Activated naive CD8-positive, alpha-beta T cell treated with anti-CD3 and anti-CD28 coated beads, Interleukin-2, amount 10 ng/mL, durations not matched to agents 7 days and 5 days (primary cell): ENCODE data around the gene KLHDC7B. TPM values are rescaled to one million over a fixed set of nuclear protein-coding genes. Genes with fewer than 3 reads are reported as not detected.

Experiments
- ATAC-seq: fragments of 150-1000 bp; cut with Tn5 transposase; one replicate; pipeline ENCODE4 v1.10.0; 2021; ENCODE audit warnings: low read depth, moderate library complexity
- POLR2A ChIA-PET: fragments of 350-600 bp; sonication (Branson Sonifier 250); formaldehyde crosslinking; loops from one replicate; lab custom pipeline; 2021; ENCODE audit warnings: antibody characterized with exemption; lab: Charles Lee
- DNase-seq: peaks from one replicate; pipeline ENCODE4 v3.0.0; 2021
- H3K27ac Mint-ChIP-seq: one replicate; pipeline ENCODE4 v1.8.0; 2022; ENCODE audit warnings: mild to moderate bottlenecking, mixed read lengths
- H3K27me3 Mint-ChIP-seq: one replicate; pipeline ENCODE4 v1.8.0; 2022; ENCODE audit warnings: mild to moderate bottlenecking, moderate library complexity, mixed read lengths
- H3K36me3 Mint-ChIP-seq: one replicate; pipeline ENCODE4 v1.8.0; 2021; ENCODE audit warnings: mild to moderate bottlenecking, mixed read lengths
- H3K4me1 Mint-ChIP-seq: one replicate; pipeline ENCODE4 v1.8.0; 2021; ENCODE audit warnings: mixed read lengths
- H3K4me3 Mint-ChIP-seq: one replicate; pipeline ENCODE4 v1.8.0; 2022; ENCODE audit warnings: mild to moderate bottlenecking, moderate library complexity, mixed read lengths
- H3K9me3 Mint-ChIP-seq: one replicate; pipeline ENCODE4 v1.8.0; 2021; ENCODE audit warnings: mixed read lengths
- total RNA-seq, 2 experiments: library from RNA; stranded (reverse); gene quantifications; one replicate each; pipeline ENCODE4 v1.2.3, GENCODE V29; 2021

The KLHDC7B gene
- total RNA-seq, 2 experiments from 2014 or later, result 18.8 to 21.9 TPM

- DNase-seq, result peak; percentile 82
- POLR2A ChIA-PET, result interaction anchor here (0.6 to 9.8 kb wide), 21 partner anchors 8 to 305 kb away, joined by 3 to 300 read pairs (median 7); partner anchors contain the start of genes CHKB, CPT1B, HDAC10 and LMF2
Observed at GRCh38 chr22:50548040-50548920, 2.6 kb downstream of the KLHDC7B start.

GRCh38 chr22:50548921-50549790 is 3.5 kb downstream of the KLHDC7B start:
- Mint-ChIP-seq H3K9me3 (no peaks in the 10 kb centered on the region), H3K36me3 (peaks cover 10% of the 10 kb centered on the region), H3K4me1 (peaks cover 32% of the 10 kb centered on the region), H3K4me3 (peak overlapping the region; percentile 81), H3K27me3 (no peaks in the 10 kb centered on the region), H3K27ac (peak overlapping the region; percentile 91)
- POLR2A ChIA-PET, result interaction anchor here (0.8 to 9.8 kb wide), 16 partner anchors 8 to 305 kb away, joined by 3 to 300 read pairs (median 8); partner anchors contain the start of genes CPT1B, LMF2, NCAPH2 and SCO2
- peak; percentile 7 for ATAC-seq
- no peak for DNase-seq

More at GRCh38 chr22:50548040-50548920, 2.6 kb downstream of the KLHDC7B start:
- H3K27ac Mint-ChIP-seq, result peak overlapping the region; percentile 94
- no peaks in the 10 kb centered on the region for H3K27me3 Mint-ChIP-seq
- peak; percentile 36 for ATAC-seq
- H3K36me3 Mint-ChIP-seq, result peaks cover 10% of the 10 kb centered on the region
- no peaks in the 10 kb centered on the region for H3K9me3 Mint-ChIP-seq
- peak overlapping the region; percentile 85 for H3K4me3 Mint-ChIP-seq
- peaks cover 32% of the 10 kb centered on the region for H3K4me1 Mint-ChIP-seq

- ATAC-seq (no peak), DNase-seq (no peak)
- H3K27me3 Mint-ChIP-seq, result no peaks in the 10 kb centered on the region
- POLR2A ChIA-PET, result interaction anchor here (1.0 to 9.8 kb wide), 8 partner anchors 11 to 71 kb away, joined by 4 to 300 read pairs (median 39); partner anchors contain the start of genes CHKB, LMF2, NCAPH2 and SCO2
- H3K9me3 Mint-ChIP-seq, result no peaks in the 10 kb centered on the region
- peaks cover 10% of the 10 kb centered on the region for H3K36me3 Mint-ChIP-seq
- H3K4me1 Mint-ChIP-seq, result peaks cover 22% of the 10 kb centered on the region
- peak overlapping the region; percentile 81 for H3K4me3 Mint-ChIP-seq
- peak overlapping the region; percentile 87 for H3K27ac Mint-ChIP-seq
Observed at GRCh38 chr22:50550395-50550794, 4.7 kb downstream of the KLHDC7B start.

GRCh38 chr22:50551160-50551752 is 5.6 kb downstream of the KLHDC7B start:
- POLR2A ChIA-PET, result interaction anchor here (0.7 to 9.8 kb wide), 7 partner anchors 12 to 70 kb away, joined by 3 to 300 read pairs (median 73); partner anchors contain the start of genes CHKB, LMF2, NCAPH2 and SCO2
- H3K4me1 Mint-ChIP-seq, result peaks cover 15% of the 10 kb centered on the region
- H3K9me3 Mint-ChIP-seq, result no peaks in the 10 kb centered on the region
- H3K36me3 Mint-ChIP-seq, result peaks cover 10% of the 10 kb centered on the region
- ATAC-seq (no peak), DNase-seq (no peak)
- H3K27me3 Mint-ChIP-seq, result peaks cover 5% of the 10 kb centered on the region
- peak overlapping the region; percentile 29 for H3K4me3 Mint-ChIP-seq
- no peak overlapping the region for H3K27ac Mint-ChIP-seq

GRCh38 chr22:50553310-50553709 is 7.6 kb downstream of the KLHDC7B start:
- POLR2A ChIA-PET, result interaction anchor here (0.6 to 9.8 kb wide), 3 partner anchors 14 to 257 kb away, joined by 4 to 300 read pairs (median 157); partner anchors contain the start of genes SCO2 and TYMP
- Mint-ChIP-seq H3K4me1 (peaks cover 10% of the 10 kb centered on the region), H3K27ac (no peak overlapping the region), H3K9me3 (no peaks in the 10 kb centered on the region), H3K36me3 (peaks cover 10% of the 10 kb centered on the region), H3K27me3 (peaks cover 5% of the 10 kb centered on the region), H3K4me3 (no peak overlapping the region)
- DNase-seq (no peak), ATAC-seq (no peak)

- POLR2A ChIA-PET, result interaction anchor here (0.7 to 2.4 kb wide), 5 partner anchors 9 to 43 kb away, joined by 3 to 7 read pairs (median 3); partner anchors contain the start of gene SCO2
- H3K9me3 Mint-ChIP-seq, result no peaks in the 10 kb centered on the region
- peaks cover 6% of the 10 kb centered on the region for H3K4me1 Mint-ChIP-seq
- peaks cover 11% of the 10 kb centered on the region for H3K27me3 Mint-ChIP-seq
- ATAC-seq (no peak), DNase-seq (no peak)
- H3K4me3 Mint-ChIP-seq, result no peak overlapping the region
- no peak overlapping the region for H3K27ac Mint-ChIP-seq
- H3K36me3 Mint-ChIP-seq, result no peaks in the 10 kb centered on the region
Observed at GRCh38 chr22:50556703-50557102, 11.0 kb downstream of the KLHDC7B start.

GRCh38 chr22:50560034-50560433 is 14.3 kb downstream of the KLHDC7B start:
- H3K36me3 Mint-ChIP-seq, result no peaks in the 10 kb centered on the region
- POLR2A ChIA-PET, result interaction anchor here (1.0 to 2.2 kb wide), 6 partner anchors 12 to 34 kb away, joined by 4 to 9 read pairs (median 5); partner anchors contain the start of genes CHKB, SCO2 and TYMP
- DNase-seq, result no peak
- H3K9me3 Mint-ChIP-seq, result no peaks in the 10 kb centered on the region
- no peak overlapping the region for H3K4me3 Mint-ChIP-seq
- no peak overlapping the region for H3K27ac Mint-ChIP-seq
- peaks cover 22% of the 10 kb centered on the region for H3K27me3 Mint-ChIP-seq
- peaks cover 14% of the 10 kb centered on the region for H3K4me1 Mint-ChIP-seq
- ATAC-seq, result no peak

GRCh38 chr22:50561401-50562358 is 16.0 kb downstream of the KLHDC7B start:
- Mint-ChIP-seq H3K27ac (peak overlapping the region; percentile 91), H3K4me3 (peak overlapping the region; percentile 66), H3K4me1 (peaks cover 14% of the 10 kb centered on the region), H3K27me3 (peaks cover 17% of the 10 kb centered on the region), H3K36me3 (no peaks in the 10 kb centered on the region), H3K9me3 (no peaks in the 10 kb centered on the region)
- ATAC-seq, result no peak
- no peak for DNase-seq
- POLR2A ChIA-PET, result interaction anchor here (0.6 to 2.0 kb wide), 4 partner anchors 14 to 51 kb away, joined by 3 to 7 read pairs (median 4); partner anchors contain the start of gene SCO2

GRCh38 chr22:50562523-50563412 is 17.1 kb downstream of the KLHDC7B start, which contains the start of gene SYCE3:
SYCE3 (minus strand) TSS chr22:50562919; CDS start chr22:50556405, 6,514 bp downstream.
- POLR2A ChIA-PET, result interaction anchor here (0.9 to 5.1 kb wide), 17 partner anchors 9 to 93 kb away, joined by 3 to 127 read pairs (median 6); partner anchors contain the start of genes CHKB, CPT1B, KLHDC7B and LMF2
- ATAC-seq (peak; percentile 92), DNase-seq (peak; percentile 99)
- Mint-ChIP-seq H3K27ac (peak within 1 kb of the TSS; percentile 91), H3K36me3 (peaks cover 1% of the 10 kb centered on the region), H3K4me3 (peak within 1 kb of the TSS; percentile 92), H3K4me1 (peaks cover 14% of the 10 kb centered on the region), H3K9me3 (no peaks in the 10 kb centered on the region), H3K27me3 (peaks cover 17% of the 10 kb centered on the region)

GRCh38 chr22:50563413-50564160 is 17.9 kb downstream of the KLHDC7B start:
- Mint-ChIP-seq H3K27ac (peak overlapping the region; percentile 69), H3K4me1 (peaks cover 14% of the 10 kb centered on the region), H3K4me3 (peak overlapping the region; percentile 92), H3K36me3 (peaks cover 3% of the 10 kb centered on the region), H3K27me3 (peaks cover 17% of the 10 kb centered on the region), H3K9me3 (no peaks in the 10 kb centered on the region)
- DNase-seq, result no peak
- ATAC-seq, result no peak
- POLR2A ChIA-PET, result interaction anchor here (0.9 to 5.1 kb wide), 15 partner anchors 8 to 94 kb away, joined by 3 to 127 read pairs (median 9); partner anchors contain the start of genes CHKB, CPT1B, KLHDC7B and LMF2
